Measurements from ENCODE around the gene BLOC1S1.

Gene BLOC1S1

DNA sequence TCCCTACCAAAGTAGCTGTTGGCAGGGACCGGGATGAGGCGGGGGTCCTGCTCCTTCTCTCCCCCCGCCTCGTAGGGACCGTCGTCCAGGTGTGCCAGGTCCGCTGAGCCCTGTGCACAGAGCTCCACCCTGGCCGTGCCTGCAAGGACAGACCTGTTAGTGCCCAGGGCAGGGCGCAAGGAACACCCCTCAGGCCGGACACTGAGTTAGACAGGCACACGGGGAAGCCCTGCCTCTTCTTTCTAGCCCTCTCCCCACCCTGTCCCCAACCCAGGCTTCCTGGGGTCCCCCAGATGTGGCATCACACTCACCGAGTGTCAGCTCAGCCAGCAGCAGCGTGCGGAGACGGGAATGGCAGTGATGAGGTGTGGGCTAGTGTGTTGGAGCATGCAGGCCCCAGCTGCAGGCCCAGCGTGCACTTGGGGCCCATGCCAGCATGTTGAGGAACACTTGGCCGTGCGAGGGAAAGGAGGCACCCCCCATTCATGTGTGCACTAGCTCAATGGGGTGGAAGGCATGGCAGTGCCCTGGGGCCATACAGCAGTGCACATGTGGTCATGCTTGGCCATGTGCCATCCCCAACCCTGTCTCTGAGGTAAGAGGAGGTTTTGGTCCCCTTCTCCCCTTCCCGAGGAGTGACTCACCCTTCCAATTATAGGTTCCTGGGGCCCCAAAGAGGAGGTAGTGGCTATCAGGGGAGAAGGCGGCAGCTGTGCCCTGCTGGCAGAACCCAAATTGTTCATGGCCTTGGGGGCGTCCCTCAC lies 15.4 kb upstream of the BLOC1S1 start:
- POLR2A ChIA-PET = no interaction called here

DNA sequence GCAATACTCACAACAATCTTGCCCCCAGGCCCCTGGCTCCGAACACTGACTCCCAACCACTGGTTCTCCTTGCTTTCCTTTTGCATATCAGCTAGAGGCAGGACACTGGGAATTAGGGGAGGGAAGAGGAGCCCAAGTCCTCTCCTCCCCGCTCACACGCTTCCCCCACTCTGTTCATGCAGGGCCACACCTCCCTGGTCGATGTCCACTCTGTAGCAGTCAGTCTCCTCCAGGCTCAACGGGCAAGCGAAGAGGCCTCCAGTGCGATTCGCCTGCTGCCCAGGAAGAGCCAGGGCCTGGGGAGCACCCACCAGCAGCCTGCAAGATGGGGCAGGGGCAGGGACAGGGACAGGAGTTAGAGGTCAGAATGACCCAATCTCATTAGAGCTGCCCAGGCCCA lies 13.0 kb upstream of the BLOC1S1 start:
- TF ChIP-seq, protein P1, sequence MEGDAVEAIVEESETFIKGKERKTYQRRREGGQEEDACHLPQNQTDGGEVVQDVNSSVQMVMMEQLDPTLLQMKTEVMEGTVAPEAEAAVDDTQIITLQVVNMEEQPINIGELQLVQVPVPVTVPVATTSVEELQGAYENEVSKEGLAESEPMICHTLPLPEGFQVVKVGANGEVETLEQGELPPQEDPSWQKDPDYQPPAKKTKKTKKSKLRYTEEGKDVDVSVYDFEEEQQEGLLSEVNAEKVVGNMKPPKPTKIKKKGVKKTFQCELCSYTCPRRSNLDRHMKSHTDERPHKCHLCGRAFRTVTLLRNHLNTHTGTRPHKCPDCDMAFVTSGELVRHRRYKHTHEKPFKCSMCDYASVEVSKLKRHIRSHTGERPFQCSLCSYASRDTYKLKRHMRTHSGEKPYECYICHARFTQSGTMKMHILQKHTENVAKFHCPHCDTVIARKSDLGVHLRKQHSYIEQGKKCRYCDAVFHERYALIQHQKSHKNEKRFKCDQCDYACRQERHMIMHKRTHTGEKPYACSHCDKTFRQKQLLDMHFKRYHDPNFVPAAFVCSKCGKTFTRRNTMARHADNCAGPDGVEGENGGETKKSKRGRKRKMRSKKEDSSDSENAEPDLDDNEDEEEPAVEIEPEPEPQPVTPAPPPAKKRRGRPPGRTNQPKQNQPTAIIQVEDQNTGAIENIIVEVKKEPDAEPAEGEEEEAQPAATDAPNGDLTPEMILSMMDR (IDR thresholded peaks at IDR 0.05; ENCODE audit: insufficient read depth, low read length, missing control alignments) = no peak
- H3K4me3 ChIP-seq (ENCODE audit: low read depth, low read length) = no peak overlapping the region
- POLR2A ChIA-PET = no interaction called here
- no peak for DNase-seq (ENCODE audit: low read depth, low spot score)
- CTCF ChIA-PET = interaction anchor here (0.7 kb wide), 1 partner anchor 10 kb away, joined by 3 read pairs; no protein-coding TSS in a partner anchor

More for the DNA sequence above, 15.4 kb upstream of the BLOC1S1 start:
- H3K4me3 ChIP-seq (ENCODE audit: low read depth, low read length) = no peak overlapping the region
- TF ChIP-seq, protein P1 (IDR thresholded peaks at IDR 0.05; ENCODE audit: insufficient read depth, low read length, missing control alignments) = no peak
- CTCF ChIA-PET = interaction anchor here (1.6 kb wide), 1 partner anchor 512 kb away, joined by 3 read pairs; no protein-coding TSS in a partner anchor
- DNase-seq (ENCODE audit: low read depth, low spot score) = no peak

DNA sequence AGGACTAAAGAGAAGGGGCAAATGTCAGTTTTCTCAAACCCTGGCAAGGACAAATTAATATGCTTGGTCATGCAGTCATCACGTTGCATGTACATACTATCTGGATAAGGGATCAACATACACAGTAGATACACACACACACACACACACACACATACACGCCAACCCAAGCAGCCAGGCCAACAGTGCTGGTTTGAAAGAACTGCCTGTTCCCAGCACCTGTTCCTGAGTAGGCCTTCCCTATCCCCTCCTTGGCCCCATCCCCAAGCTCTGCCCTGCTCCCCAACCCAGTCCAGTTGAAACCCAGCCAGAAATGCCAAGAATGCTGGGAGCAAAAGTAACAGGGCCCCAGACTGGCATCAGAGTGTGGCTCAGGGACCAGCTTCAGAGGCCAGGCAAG lies 12.6 kb upstream of the BLOC1S1 start:
- CTCF ChIA-PET = interaction anchor here (0.7 kb wide), 1 partner anchor 10 kb away, joined by 3 read pairs; no protein-coding TSS in a partner anchor
- no peak overlapping the region for H3K4me3 ChIP-seq (ENCODE audit: low read depth, low read length)
- POLR2A ChIA-PET = no interaction called here
- TF ChIP-seq, protein P1 (IDR thresholded peaks at IDR 0.05; ENCODE audit: insufficient read depth, low read length, missing control alignments) = no peak
- no peak for DNase-seq (ENCODE audit: low read depth, low spot score)

DNA sequence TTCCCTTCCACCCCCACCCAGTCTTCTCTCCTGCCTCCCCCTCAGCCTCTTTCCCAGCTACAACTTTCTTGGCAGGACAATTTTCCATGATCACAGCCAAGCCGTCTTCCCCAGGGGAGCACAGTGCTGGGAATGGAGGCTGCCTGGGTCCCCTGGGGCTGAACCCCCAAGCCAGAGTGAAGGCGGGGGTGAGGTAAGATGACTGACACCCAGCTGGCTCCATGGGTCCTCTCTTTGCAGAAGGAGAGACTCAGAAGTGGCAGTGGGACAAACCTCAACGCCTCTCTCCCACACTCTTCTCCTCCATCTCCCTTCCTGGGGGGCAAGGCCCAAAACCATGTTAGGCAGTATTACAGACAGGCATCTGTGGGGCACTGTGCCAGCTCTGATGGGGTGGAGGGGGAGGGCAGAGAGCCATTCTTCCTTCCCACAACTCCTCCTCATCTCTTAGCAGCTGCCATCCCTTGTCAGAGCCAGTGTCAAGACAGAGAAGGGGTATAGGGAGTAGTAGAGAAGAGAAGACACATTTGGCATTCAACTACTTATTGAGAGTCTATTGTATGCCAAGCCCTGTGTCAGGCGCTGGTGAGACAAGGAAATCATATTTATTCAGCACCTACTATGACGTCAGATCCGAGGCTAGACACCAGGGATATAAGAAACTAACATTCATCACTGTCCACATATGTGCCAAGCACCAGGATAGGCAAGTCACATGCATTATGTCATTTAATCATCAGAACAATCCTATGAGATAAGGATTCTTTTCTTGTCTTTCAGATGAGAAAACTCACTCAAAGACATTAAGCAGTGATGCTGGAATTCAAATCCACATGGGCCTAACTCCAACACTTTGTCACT lies 11.7 kb upstream of the BLOC1S1 start:
- POLR2A ChIA-PET = no interaction called here

DNA sequence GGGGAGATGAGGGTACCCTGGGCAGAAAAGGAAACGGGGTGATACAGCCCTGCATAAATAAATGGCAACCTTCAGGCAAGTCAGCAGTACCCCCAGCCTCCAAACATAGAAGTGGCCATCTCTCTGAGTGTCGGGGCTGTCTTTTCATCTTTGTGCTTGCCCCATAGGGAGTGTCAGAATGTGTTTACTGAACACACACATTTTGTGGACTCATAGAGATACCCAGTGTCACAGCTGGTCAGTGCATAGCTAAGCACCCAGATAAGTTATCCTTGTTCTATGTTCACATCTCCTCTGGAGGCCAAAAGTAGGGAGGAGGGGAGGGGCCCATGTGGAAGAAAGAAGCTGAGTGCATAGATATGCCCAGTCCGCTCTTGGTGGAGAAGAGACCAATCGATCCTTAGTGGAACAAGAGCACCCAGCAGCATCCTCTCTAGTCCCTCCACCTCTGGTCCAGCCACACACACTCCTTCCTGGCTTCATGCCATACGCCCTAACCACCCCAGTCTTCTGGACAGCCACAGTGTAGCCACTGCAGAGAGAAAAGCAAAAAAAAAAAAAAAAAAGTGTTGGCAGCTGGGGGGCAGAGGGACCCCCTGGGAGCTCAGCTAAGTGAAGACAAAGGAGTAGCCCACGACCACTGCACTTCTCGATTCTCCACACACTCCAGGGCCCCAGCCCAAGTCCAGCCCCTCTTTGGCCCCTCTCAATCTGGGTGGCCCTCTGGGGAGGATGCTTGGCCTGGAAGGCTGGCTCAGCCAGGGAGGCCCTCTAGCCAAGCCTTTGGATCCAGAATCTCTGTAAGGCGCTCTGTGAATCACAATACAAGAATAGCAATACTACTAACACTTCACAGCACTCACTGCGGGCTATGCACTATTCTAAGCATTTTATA lies 10.8 kb upstream of the BLOC1S1 start:
- ChIA-PET CTCF (interaction anchor here (1.0 to 1.1 kb wide), 2 partner anchors 9 to 11 kb away, joined by 3 read pairs; no protein-coding TSS in a partner anchor), POLR2A (interaction anchor here (1.0 kb wide), 1 partner anchor 46 kb away, joined by 3 read pairs; no protein-coding TSS in a partner anchor)
- no peak overlapping the region for H3K4me3 ChIP-seq (ENCODE audit: low read depth, low read length)
- no peak for DNase-seq (ENCODE audit: low read depth, low spot score)
- TF ChIP-seq, protein P1 (IDR thresholded peaks at IDR 0.05; ENCODE audit: insufficient read depth, low read length, missing control alignments) = no peak

More for the DNA sequence above, 11.7 kb upstream of the BLOC1S1 start:
- DNase-seq (ENCODE audit: low read depth, low spot score) = no peak
- TF ChIP-seq, protein P1 (IDR thresholded peaks at IDR 0.05; ENCODE audit: insufficient read depth, low read length, missing control alignments) = no peak
- CTCF ChIA-PET = no interaction called here
- H3K4me3 ChIP-seq (ENCODE audit: low read depth, low read length) = no peak overlapping the region
